SU-DHL-6 (cell line): ENCODE results near the gene ESPN.

Source experiments
- H2AFZ ChIP-seq: fragments of 200-600 bp; sonication (generic); 2 replicates; pipeline ENCODE4 v1.6.1; 2014; ENCODE audit warnings: low read depth, mild to moderate bottlenecking, moderate library complexity, mixed read lengths, antibody characterized with exemption, low read length; ENCODE audit not compliant: severe bottlenecking
- H3F3A ChIP-seq: fragments of 200-600 bp; shearing (Covaris generic); 2 replicates; pipeline ENCODE4 v1.6.0; 2016; ENCODE audit warnings: antibody characterized with exemption, mild to moderate bottlenecking; ENCODE audit not compliant: insufficient read depth
- H3K27ac ChIP-seq: fragments of 200-600 bp; sonication (generic); 2 replicates; pipeline ENCODE4 v1.5.1; 2016; ENCODE audit warnings: low read depth, mild to moderate bottlenecking, low read length, moderate library complexity, mixed read lengths
- H3K27me3 ChIP-seq: fragments of 200-600 bp; sonication (generic), shearing (Covaris generic); 2 replicates; pipeline ENCODE4 v1.6.0; 2014; ENCODE audit warnings: mild to moderate bottlenecking, low read length
- H3K36me3 ChIP-seq: fragments of 200-600 bp; sonication (generic); 2 replicates; pipeline ENCODE4 v1.6.1; 2014; ENCODE audit warnings: mild to moderate bottlenecking, low read length, mixed read lengths
- H3K4me2 ChIP-seq: fragments of 300-600, 200-600 bp; shearing (Covaris generic), sonication (generic); 2 replicates; pipeline ENCODE4 v1.6.0; 2014; ENCODE audit warnings: low read length, low read depth, mild to moderate bottlenecking; ENCODE audit not compliant: poor library complexity, severe bottlenecking
- H3K4me3 ChIP-seq: fragments of 200-600 bp; sonication (generic); 2 replicates; pipeline ENCODE4 v1.5.1; 2014; ENCODE audit warnings: antibody characterized with exemption, low read length, mild to moderate bottlenecking, mixed read lengths; ENCODE audit not compliant: insufficient read depth, poor library complexity, severe bottlenecking
- H3K79me2 ChIP-seq: fragments of 200-600 bp; sonication (generic); 2 replicates; pipeline ENCODE4 v1.6.1; 2014; ENCODE audit warnings: mild to moderate bottlenecking, low read length, moderate library complexity; ENCODE audit not compliant: insufficient read depth
- H3K9ac ChIP-seq: fragments of 200-600 bp; sonication (generic); 2 replicates; pipeline ENCODE4 v1.7.0; 2014; ENCODE audit warnings: mild to moderate bottlenecking, low read length
- H3K9me2 ChIP-seq: fragments of 200-600 bp; sonication (generic); replicated peaks from 2 replicates; pipeline ENCODE4 v1.6.1; 2014; ENCODE audit warnings: low read length; ENCODE audit not compliant: insufficient read depth
- H3K9me3 ChIP-seq: fragments of 200-600 bp; sonication (generic); 2 replicates; pipeline ENCODE4 v1.6.1; 2014; ENCODE audit warnings: low read length, mixed read lengths; ENCODE audit not compliant: insufficient read depth
- H4K20me1 ChIP-seq: fragments of 200-600 bp; sonication (generic); 2 replicates; pipeline ENCODE4 v1.6.1; 2014; ENCODE audit warnings: low read depth, mild to moderate bottlenecking, antibody characterized with exemption, low read length, moderate library complexity, mixed read lengths
- EZH2phosphoT487 ChIP-seq: fragments of 200-600 bp; sonication (generic), shearing (Covaris generic); conservative IDR thresholded peaks from 2 replicates; pipeline ENCODE4 v1.6.1; 2018; ENCODE audit warnings: mild to moderate bottlenecking, antibody characterized with exemption, low read length, moderate library complexity, mixed read lengths
- TF ChIP-seq, protein P1 (sequence below): fragments of 200-600 bp; sonication (generic); IDR thresholded peaks from one replicate; pipeline ENCODE4 v1.5.1; 2017; ENCODE audit warnings: antibody characterized with exemption, mild to moderate bottlenecking, low read length, moderate library complexity; ENCODE audit not compliant: insufficient read depth, poor library complexity, severe bottlenecking

Gene ESPN

GRCh38 chr1:6473974-6474814 is 49.6 kb downstream of the ESPN start:
- H2AFZ ChIP-seq = no peak overlapping the region
- no peaks in the 10 kb centered on the region for H3K9me3 ChIP-seq
- no peak for TF ChIP-seq EZH2phosphoT487
- TF ChIP-seq, protein P1, sequence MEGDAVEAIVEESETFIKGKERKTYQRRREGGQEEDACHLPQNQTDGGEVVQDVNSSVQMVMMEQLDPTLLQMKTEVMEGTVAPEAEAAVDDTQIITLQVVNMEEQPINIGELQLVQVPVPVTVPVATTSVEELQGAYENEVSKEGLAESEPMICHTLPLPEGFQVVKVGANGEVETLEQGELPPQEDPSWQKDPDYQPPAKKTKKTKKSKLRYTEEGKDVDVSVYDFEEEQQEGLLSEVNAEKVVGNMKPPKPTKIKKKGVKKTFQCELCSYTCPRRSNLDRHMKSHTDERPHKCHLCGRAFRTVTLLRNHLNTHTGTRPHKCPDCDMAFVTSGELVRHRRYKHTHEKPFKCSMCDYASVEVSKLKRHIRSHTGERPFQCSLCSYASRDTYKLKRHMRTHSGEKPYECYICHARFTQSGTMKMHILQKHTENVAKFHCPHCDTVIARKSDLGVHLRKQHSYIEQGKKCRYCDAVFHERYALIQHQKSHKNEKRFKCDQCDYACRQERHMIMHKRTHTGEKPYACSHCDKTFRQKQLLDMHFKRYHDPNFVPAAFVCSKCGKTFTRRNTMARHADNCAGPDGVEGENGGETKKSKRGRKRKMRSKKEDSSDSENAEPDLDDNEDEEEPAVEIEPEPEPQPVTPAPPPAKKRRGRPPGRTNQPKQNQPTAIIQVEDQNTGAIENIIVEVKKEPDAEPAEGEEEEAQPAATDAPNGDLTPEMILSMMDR = no peak
- no peaks in the 10 kb centered on the region for H4K20me1 ChIP-seq
- H3K36me3 ChIP-seq = no peaks in the 10 kb centered on the region
- H3F3A ChIP-seq = no peaks in the 10 kb centered on the region
- H3K9ac ChIP-seq = no peak overlapping the region
- H3K27me3 ChIP-seq = no peaks in the 10 kb centered on the region
- H3K79me2 ChIP-seq = no peaks in the 10 kb centered on the region
- H3K27ac ChIP-seq = no peak overlapping the region
- H3K4me3 ChIP-seq = no peak overlapping the region
- no peaks in the 10 kb centered on the region for H3K9me2 ChIP-seq
- no peak overlapping the region for H3K4me2 ChIP-seq

DNA sequence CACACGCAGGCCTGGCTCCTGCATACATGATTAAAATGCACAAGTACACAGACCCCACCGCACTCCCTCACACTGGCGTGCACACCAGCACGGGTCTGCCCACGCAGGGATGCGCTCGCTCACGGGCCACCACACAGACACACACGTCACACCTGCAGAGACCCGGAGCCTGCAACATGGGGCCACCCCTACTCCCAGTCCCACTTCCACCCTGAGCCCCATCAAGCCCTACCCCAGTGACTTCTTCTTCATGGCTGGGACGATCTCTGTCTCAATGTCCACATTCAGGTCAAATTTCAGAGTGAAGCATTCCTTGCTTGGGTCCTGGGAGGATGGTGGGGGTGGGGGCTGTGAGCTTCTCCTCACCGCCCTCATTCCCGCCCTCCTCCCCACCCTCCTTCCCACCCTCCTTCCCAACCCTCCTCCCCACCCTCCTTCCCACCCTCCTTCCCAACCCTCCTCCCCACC is 50.3 kb downstream of the ESPN start:
- Histone ChIP-seq H4K20me1 (no peaks in the 10 kb centered on the region), H3K9me3 (no peaks in the 10 kb centered on the region), H2AFZ (no peak overlapping the region), H3K27me3 (no peaks in the 10 kb centered on the region), H3F3A (no peaks in the 10 kb centered on the region), H3K4me3 (no peak overlapping the region), H3K36me3 (no peaks in the 10 kb centered on the region), H3K9me2 (no peaks in the 10 kb centered on the region), H3K4me2 (no peak overlapping the region), H3K79me2 (no peaks in the 10 kb centered on the region), H3K27ac (no peak overlapping the region), H3K9ac (no peak overlapping the region)
- TF ChIP-seq, protein P1 = no peak
- TF ChIP-seq EZH2phosphoT487 = no peak

DNA sequence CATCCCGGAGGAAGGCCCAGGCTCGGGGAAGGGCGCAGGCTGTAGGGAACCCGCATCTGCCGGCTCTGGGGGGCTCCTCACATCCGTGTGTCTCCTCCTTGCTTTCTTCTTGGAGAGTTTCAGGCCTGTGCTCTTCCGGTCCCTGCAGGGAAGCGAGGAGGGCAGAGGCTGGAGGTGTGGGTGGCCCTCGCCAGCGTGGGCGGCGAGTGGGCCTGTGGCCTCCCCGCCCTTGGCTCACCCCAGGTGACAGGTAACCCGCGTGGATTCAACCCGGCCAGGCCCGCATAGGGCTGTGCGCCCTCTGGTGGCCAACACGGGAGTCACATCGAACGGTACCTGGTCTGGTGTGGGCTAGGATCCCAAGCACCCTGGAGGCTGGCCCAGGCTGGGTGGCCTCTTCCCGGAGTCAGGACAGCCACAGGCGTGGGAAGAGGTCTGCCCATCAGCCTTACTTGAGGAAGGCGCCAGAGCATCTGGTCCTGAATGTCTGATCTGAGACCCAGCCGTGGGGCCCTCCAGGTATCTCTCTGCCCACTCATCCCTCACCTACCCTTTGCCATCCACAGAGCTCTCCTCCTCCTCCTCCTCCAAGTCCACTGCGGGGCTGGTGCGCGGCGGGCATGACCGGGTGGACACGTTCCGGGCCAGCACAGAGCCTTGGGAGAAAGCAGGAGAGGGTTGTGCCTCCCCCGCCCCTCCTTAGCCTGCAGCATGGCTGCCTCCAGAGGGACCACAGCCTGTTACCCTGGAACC is 51.0 kb downstream of the ESPN start:
- Histone ChIP-seq H3K79me2 (no peaks in the 10 kb centered on the region), H3K27ac (no peak overlapping the region), H3K27me3 (no peaks in the 10 kb centered on the region), H3K9me3 (no peaks in the 10 kb centered on the region), H3K4me2 (no peak overlapping the region), H3K9ac (no peak overlapping the region), H3K9me2 (no peaks in the 10 kb centered on the region), H4K20me1 (no peaks in the 10 kb centered on the region), H3K36me3 (no peaks in the 10 kb centered on the region), H3K4me3 (no peak overlapping the region), H3F3A (no peaks in the 10 kb centered on the region), H2AFZ (no peak overlapping the region)
- TF ChIP-seq, protein P1 = peak; percentile 98
- no peak for TF ChIP-seq EZH2phosphoT487
